HUES48 (cell line): ENCODE results near the gene PLXDC1.

ENCODE experiments used
- H3K27ac ChIP-seq: one replicate; pipeline ENCODE4 v1.7.0; 2013; ENCODE audit warnings: low read depth, low read length, inconsistent platforms
- H3K27me3 ChIP-seq: 2 replicates; pipeline ENCODE4 v1.6.1; 2013; ENCODE audit warnings: mild to moderate bottlenecking, low read length; ENCODE audit not compliant: control insufficient read depth, insufficient read depth
- H3K36me3 ChIP-seq: 2 replicates; pipeline ENCODE4 v1.6.1; 2013; ENCODE audit warnings: low read length; ENCODE audit not compliant: control insufficient read depth, insufficient read depth
- H3K4me1 ChIP-seq: 2 replicates; pipeline ENCODE4 v1.6.1; 2013; ENCODE audit warnings: mild to moderate bottlenecking, low read length; ENCODE audit not compliant: control insufficient read depth, insufficient read depth
- H3K4me3 ChIP-seq: 2 replicates; pipeline ENCODE4 v1.5.1; 2013; ENCODE audit warnings: mild to moderate bottlenecking, low read depth, low read length
- H3K9ac ChIP-seq: 2 replicates; pipeline ENCODE4 v1.6.1; 2013; ENCODE audit warnings: mild to moderate bottlenecking, low read depth, low read length, moderate library complexity
- H3K9me3 ChIP-seq: 2 replicates; pipeline ENCODE4 v1.6.1; 2013; ENCODE audit warnings: low read length; ENCODE audit not compliant: control insufficient read depth, insufficient read depth

Gene PLXDC1

GRCh38 chr17:39194985-39195524 is 43.6 kb upstream of the PLXDC1 start:
- no peak overlapping the region for H3K9ac ChIP-seq
- peak overlapping the region; percentile 66 for H3K27ac ChIP-seq
- H3K4me1 ChIP-seq: peaks cover 25% of the 10 kb centered on the region
- H3K27me3 ChIP-seq: no peaks in the 10 kb centered on the region
- peak overlapping the region; percentile 49 for H3K4me3 ChIP-seq
- H3K9me3 ChIP-seq: no peaks in the 10 kb centered on the region
- H3K36me3 ChIP-seq: peaks cover 41% of the 10 kb centered on the region

DNA sequence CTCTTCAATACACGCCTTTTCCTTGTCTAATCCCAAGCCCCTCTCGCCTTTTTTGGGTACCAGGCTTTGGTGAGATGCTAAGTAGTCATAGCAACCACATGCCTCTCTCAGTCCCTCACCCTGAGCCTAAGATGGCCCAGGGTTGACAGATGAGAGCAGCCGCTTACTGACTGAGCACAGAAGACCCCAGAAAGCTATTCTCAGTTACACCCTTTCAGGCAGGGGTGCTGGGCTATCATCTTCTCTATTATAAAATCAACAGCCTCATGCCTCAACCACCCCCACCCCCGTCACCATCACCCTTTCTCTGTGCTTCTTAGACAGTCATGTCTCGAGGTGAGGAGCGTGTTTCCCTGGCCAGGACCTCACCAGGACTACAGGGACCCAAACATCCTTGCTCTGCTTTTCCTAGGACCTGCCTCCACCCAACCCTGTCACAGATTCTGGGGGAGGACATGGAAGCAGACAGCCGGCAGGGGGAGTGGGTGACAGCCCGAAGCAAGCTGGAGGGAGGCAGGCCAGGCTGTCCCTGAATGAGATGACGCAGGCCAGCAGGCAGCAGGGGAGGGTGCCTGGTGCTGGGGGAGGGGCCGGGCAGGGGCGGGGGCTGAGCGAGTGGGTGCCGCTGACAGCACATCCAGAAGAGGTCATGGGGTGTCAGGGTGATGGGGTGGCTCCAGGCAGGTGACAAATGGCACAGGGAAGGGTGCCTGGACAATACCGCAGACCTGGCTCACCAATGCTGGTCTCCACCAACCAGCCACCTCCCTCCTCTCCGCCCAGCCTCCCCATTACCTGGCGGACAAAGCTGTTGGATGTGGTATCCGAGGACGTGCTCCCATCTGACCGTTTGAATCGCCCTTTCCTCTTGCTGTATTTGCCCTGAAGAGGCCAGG is 42.9 kb upstream of the PLXDC1 start:
- H3K9ac ChIP-seq: no peak overlapping the region
- no peaks in the 10 kb centered on the region for H3K9me3 ChIP-seq
- H3K27me3 ChIP-seq: no peaks in the 10 kb centered on the region
- peak overlapping the region; percentile 49 for H3K4me3 ChIP-seq
- peaks cover 42% of the 10 kb centered on the region for H3K36me3 ChIP-seq
- peak overlapping the region; percentile 66 for H3K27ac ChIP-seq
- H3K4me1 ChIP-seq: peaks cover 25% of the 10 kb centered on the region

DNA sequence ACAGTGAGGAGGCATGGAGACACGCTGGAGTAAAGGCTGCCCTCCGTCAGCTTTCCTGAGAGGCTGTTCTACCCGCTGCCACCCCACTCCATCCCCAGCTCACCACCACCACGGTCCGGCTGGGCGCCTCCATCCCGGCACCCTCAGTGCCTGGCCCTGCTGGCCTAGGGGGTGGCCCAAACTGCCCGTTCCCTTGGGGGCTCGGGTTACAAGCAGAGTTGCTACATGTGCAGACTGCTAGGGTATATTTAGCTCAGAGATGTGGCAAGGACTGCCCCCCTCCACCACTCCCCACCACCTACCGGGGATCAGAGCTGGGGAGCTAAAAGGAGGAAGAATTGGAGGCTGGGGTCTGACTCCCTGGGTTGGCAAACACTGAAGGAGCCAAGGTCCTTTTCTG is 41.9 kb upstream of the PLXDC1 start:
- H3K27ac ChIP-seq: no peak overlapping the region
- H3K4me3 ChIP-seq: no peak overlapping the region
- H3K36me3 ChIP-seq: peaks cover 46% of the 10 kb centered on the region
- H3K9ac ChIP-seq: no peak overlapping the region
- no peaks in the 10 kb centered on the region for H3K27me3 ChIP-seq
- H3K9me3 ChIP-seq: no peaks in the 10 kb centered on the region
- H3K4me1 ChIP-seq: peaks cover 24% of the 10 kb centered on the region

GRCh38 chr17:39192901-39193300 is 41.5 kb upstream of the PLXDC1 start:
- no peak overlapping the region for H3K4me3 ChIP-seq
- peaks cover 50% of the 10 kb centered on the region for H3K36me3 ChIP-seq
- no peak overlapping the region for H3K9ac ChIP-seq
- no peak overlapping the region for H3K27ac ChIP-seq
- no peaks in the 10 kb centered on the region for H3K9me3 ChIP-seq
- peaks cover 20% of the 10 kb centered on the region for H3K4me1 ChIP-seq
- no peaks in the 10 kb centered on the region for H3K27me3 ChIP-seq

GRCh38 chr17:39191750-39192510 is 40.5 kb upstream of the PLXDC1 start:
- Histone ChIP-seq H3K4me1 (peaks cover 18% of the 10 kb centered on the region), H3K36me3 (peaks cover 60% of the 10 kb centered on the region), H3K9me3 (no peaks in the 10 kb centered on the region), H3K4me3 (no peak overlapping the region), H3K9ac (no peak overlapping the region), H3K27ac (no peak overlapping the region), H3K27me3 (no peaks in the 10 kb centered on the region)

DNA sequence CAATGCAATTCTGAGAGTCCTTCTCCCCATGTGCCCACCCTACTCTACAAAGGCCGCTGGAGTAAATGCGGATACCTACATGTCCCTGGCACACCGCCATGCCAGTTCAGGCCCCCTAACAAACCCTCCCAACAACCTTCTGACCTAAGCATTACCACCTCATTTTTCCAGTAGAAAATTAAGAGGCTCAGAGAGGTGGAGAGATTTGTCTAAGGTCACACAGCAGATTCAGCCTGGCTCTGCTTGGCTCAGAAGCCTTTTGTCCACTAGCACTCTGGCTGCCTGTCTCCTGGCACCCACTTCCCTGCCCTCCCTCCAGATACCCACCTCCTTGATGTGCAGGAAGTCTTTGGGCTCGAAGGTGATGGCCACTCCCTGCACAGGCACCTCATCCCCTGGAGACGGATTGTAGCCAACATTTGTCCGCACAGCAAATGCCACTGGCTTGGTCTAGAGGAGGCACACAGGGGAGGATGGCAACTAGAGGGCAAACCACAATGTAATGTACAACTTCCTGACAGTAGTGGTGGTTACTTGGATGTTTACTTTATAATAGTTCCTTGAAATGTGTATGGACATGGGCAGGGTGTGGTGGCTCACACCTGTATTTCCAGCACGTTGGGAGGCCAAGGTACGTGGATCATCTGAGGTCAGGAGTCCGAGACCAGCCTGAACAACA is 35.9 kb upstream of the PLXDC1 start:
- no peak overlapping the region for H3K27ac ChIP-seq
- no peaks in the 10 kb centered on the region for H3K9me3 ChIP-seq
- peaks cover 84% of the 10 kb centered on the region for H3K36me3 ChIP-seq
- H3K4me1 ChIP-seq: no peaks in the 10 kb centered on the region
- H3K4me3 ChIP-seq: no peak overlapping the region
- H3K9ac ChIP-seq: no peak overlapping the region
- no peaks in the 10 kb centered on the region for H3K27me3 ChIP-seq

DNA sequence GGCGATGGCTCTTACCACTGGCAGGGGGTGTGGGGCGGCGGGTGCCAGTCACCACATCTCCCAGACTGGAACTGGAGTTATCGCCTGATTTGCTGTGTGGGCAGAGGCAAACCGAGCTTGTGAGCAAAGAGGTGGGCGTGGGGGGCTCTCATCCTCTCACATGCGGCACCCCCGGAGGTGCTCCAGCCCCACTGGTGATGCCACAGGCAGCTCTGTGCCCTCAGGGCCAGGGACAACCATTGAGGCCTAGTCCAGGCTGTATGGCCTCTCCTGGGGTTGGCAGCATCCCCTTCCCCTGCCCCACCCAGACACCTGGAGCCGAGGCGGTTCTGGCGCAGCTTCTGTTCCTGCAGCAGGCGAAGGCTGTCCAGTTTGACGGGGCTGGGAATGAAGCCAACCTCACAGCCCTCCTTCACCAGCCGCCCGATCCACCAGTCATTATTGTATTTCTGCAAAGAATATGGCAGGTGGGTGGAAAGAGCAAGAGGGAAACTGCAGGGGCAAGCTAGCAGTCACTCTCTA is 35.1 kb upstream of the PLXDC1 start:
- H3K27me3 ChIP-seq: no peaks in the 10 kb centered on the region
- no peak overlapping the region for H3K9ac ChIP-seq
- peaks cover 79% of the 10 kb centered on the region for H3K36me3 ChIP-seq
- H3K27ac ChIP-seq: no peak overlapping the region
- no peaks in the 10 kb centered on the region for H3K9me3 ChIP-seq
- no peak overlapping the region for H3K4me3 ChIP-seq
- H3K4me1 ChIP-seq: no peaks in the 10 kb centered on the region

- Histone ChIP-seq H3K4me3 (no peak overlapping the region), H3K27ac (no peak overlapping the region), H3K9me3 (no peaks in the 10 kb centered on the region), H3K27me3 (no peaks in the 10 kb centered on the region), H3K9ac (no peak overlapping the region), H3K4me1 (no peaks in the 10 kb centered on the region), H3K36me3 (peaks cover 78% of the 10 kb centered on the region)
These were observed 32.3 kb upstream of the PLXDC1 start for GRCh38 chr17:39183720-39184119.

DNA sequence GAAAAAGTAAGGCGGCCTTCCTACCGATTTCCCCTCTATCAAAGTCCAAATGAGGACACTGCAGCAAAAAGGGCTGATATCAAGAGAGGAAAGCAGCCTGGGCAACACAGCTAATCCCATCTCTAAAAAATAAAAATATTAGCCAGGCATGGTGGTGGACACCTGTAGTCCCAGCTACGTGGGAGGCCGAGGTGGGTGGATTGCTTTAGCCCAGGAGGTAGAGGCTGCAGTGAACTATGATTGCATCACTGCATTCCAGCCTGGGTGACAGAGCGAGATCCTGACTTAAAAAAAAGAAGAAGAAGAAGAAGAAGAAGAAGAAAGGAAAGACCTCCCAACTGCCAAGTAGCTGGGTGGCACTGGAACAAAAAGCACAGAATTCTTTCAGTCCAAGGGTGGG is 31.6 kb upstream of the PLXDC1 start:
- Histone ChIP-seq H3K4me1 (no peaks in the 10 kb centered on the region), H3K36me3 (peaks cover 77% of the 10 kb centered on the region), H3K9ac (no peak overlapping the region), H3K27ac (no peak overlapping the region), H3K4me3 (no peak overlapping the region), H3K27me3 (no peaks in the 10 kb centered on the region), H3K9me3 (no peaks in the 10 kb centered on the region)

DNA sequence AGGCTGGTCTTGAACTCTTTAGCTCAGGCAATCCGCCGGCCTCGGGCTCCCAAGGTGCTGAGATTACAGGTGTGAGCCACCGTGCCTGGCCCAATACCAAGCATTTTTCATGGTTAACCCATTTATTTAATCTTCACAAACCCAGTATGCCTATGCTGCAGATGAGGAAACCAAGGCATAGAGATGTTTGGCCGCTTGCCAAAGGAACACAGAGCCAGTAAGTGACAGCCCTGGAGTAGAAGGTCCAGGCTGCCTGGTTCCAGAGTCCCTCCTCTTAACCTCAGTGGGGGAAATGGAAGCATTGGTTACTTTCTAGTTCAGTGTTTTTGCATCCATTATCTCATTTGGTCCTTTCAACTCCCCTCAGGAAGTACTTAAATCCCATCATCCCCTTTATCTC is 29.9 kb upstream of the PLXDC1 start:
- no peak overlapping the region for H3K27ac ChIP-seq
- H3K4me3 ChIP-seq: no peak overlapping the region
- H3K9me3 ChIP-seq: no peaks in the 10 kb centered on the region
- no peaks in the 10 kb centered on the region for H3K27me3 ChIP-seq
- H3K4me1 ChIP-seq: peaks cover 3% of the 10 kb centered on the region; the same call in 1 of the 2 replicates
- H3K36me3 ChIP-seq: peaks cover 71% of the 10 kb centered on the region
- H3K9ac ChIP-seq: no peak overlapping the region
